Astrocyte (in vitro differentiated cells and primary cell): ENCODE results near the gene KCNQ1.

Experiments
- CTCF ChIP-seq: IDR thresholded peaks from 2 replicates; pipeline ENCODE4 v1.5.1; 2011; ENCODE audit warnings: low read depth, mild to moderate bottlenecking, inconsistent platforms, low read length, moderate library complexity; ENCODE audit not compliant: insufficient read depth
- EZH2 ChIP-seq: IDR thresholded peaks from 2 replicates; pipeline ENCODE4 v1.6.1; 2012; ENCODE audit warnings: mild to moderate bottlenecking, low read length, inconsistent platforms; ENCODE audit not compliant: insufficient read depth

GRCh38 chr11:2558397-2558796 is 113.6 kb downstream of the KCNQ1 start:
- TF ChIP-seq CTCF (no peak), EZH2 (no peak)
